ENCODE data around the gene USP32. TPM values are rescaled to one million over a fixed set of nuclear protein-coding genes. Genes with fewer than 3 reads are reported as not detected.
A peak's percentile ranks its signal among the peaks of the same experiment; 100 is the strongest.

Gene USP32
- total RNA-seq, 1 donor from 2014 or later: 91.7 TPM

DNA sequence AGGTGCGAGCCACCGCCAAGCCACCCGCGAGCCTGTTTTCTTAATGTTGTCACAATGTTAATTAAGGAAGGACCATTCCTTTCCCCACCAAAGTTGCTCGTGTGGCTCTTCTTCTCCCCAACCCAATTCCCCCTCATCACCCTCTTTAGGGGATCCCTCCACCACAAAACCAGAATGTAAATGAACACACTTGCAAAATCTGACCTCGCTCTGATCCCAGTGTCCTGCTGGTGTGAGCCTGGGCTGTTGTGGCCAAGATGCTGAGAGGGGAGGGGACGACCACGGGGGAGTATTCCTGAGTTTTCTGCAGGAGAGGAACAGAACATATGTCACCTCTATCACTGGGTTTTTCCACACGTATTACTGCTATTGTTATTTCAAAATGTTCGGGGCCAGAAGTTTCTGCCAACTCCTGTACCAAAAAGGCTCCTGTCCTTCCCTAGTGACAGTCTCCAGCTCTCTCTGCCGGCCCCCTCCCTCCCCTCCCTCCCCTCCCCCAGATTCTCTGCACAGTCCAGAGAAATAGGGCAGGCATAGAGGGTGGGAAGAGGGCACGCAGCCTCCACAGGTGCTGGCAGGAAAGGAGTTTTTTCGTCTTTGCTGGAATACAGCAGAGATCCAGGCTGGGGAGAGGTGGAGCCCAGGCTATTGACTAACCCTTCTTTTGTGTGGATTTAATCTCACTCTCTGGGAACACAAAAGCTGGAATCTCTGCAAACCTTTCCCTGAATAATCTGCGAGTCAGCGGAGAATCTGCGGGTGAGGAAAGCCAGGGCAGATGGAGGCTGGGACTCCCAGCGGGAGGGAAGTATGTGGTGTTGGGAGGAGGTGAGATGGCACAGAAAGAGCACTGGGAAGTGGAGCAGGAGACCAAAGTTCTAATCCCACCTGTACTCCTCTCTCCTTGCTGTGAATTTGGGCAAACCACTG lies 246.7 kb downstream of the USP32 start:
- no peak for DNase-seq (ENCODE audit: low spot score in 2 of 2)
- no peak for FAIRE-seq

DNA sequence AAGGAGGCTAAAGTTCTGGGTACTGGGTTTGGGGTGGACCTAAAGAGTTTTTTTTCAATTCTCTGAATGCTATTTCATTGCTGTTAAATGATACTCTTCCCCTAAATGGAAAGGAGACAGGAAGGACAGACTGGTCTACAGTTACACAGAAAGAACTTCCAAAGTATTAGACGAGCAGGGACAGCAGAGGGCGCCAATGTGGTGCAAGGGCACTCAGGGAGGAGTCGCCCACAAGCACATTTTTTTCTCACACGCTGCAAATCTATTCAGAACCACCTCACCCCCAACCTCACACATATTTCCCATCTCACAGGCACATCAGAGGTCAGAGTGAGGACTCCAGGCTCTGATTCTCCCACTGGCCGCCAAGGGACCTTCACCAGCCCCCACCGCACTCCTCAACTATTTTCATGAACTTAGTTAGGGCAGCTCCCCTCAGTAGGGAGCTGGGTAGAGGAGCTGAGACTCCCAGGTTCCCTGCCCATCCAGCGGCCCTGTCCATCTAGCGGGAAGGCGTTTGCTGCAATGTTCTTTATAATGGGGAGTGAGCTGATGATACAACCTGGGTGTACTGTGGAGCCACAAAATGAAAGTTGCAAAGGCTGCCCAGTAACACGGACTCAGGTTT lies 248.9 kb downstream of the USP32 start:
- DNase-seq (ENCODE audit: low spot score in 2 of 2): peak; percentile 68 to 69
- FAIRE-seq: no peak

DNA sequence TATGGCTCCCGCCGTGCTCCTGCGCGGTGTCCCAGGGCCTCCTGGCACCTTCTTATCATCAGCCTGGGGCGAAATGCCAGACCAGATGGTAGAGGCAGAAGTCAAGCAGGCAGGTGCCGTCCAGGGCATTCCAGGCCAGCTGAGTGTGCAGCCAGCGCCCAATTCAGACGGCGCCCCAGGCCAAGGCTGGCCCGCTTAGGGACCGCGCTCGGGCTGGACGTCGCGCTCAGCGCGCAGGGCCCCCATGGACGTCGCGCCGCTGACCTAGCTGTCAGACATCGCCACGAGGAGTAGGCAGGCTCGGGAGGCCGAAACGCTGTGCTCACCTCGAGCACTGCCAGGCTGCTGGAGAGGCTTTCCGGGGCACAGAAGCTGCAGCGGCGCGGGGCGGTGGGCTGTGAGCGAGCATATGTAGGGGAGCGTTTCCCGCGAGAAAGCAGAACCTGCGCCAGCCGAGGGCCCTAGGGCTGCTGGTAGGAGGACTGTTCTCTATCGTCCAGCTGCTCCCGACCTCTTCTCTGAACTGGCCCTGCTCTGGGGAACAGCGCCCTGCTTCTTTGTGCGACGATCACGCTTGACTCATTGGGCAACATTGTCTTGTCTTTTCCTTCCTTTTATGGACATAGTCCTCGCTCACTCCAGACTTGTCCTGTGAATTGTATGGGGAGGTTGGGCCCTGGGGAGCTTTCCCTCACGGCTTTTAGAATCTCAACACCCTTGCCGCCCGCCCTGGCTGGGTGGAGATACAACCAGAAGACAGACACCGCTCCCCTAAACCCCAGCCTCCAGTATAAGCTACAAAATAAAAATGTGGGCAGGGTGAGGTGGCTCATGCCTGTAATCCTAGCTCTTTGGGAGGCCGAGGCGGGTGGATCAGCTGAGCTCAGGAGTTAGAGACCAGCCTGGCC lies 250.6 kb downstream of the USP32 start:
- no peak for FAIRE-seq
- DNase-seq (ENCODE audit: low spot score in 2 of 2): no peak

DNA sequence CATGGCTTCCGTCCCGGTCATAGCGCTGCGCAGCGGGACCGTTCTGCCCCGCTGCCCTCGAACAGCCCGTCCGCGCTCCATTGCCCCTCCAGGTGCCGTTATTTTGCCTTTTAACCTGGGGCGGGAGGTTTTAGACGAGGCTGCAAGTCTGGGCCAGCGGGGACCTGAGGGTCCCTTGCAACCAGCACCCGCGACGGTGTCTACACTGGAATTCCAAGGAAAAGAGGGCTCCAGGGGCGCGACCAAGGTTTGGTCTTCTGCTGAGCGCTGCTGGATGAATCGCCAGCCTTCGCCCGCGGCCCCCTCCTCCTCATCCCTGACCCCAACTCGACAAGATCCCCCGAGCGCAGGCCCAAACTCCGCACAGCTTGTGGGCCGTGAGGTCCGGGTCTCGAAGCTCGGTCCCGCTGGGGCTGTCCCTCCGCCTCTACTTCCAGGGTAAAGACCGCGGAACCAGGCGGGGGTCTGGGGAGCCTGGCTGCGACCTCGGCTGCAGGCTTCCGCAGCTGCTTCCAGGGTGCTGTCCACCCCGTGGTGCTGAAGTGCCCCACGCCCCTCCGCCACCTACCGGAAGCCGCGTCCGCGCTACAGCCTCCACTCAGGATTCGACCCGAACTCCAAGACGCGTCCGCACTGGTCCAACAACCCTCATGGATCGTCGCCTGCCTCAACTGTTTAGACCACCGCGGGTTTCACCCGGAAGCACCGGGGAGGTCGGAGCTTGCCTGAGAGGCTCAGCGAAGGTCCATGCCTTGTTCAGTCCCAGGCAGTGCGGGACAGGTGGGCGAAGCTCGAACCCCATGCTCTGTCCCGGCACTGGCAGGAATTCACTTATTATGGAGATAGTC lies 252.3 kb downstream of the USP32 start:
- FAIRE-seq (no peak), DNase-seq (ENCODE audit: low spot score in 2 of 2) (peak; percentile 79 to 81)

DNA sequence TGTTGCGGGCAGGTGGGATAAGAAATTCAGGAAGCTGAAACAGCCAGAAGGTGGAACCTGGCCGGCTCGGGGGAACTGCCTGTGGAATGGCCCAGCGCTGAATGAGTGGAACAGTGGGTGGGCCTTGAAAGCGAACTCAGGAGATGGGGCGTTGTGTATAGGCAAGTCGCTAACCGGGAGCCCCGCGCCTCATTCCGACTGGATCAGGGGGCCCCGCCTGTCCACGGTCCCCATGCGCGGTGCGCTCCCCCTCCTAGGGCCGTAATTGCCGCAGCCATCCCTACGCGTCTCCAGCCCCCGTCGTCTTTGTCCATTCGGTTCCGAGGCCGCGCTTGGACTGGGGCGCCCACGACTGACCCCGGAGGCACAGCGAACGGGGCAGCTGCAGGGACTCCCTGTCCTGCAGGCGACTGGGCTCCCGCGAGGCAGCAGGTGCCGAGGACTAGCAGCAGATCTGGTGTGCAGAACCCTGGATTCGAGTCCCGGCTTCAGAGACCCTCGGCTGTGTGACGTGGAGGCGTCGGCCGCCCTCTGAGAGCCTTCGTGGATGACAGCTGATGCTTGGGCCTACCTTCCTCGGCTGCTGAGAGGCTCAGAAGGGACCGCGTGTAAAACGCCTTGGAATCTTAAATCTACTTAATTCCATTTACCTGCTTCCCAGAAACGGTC lies 253.0 kb downstream of the USP32 start:
- no peak for FAIRE-seq
- no peak for DNase-seq (ENCODE audit: low spot score in 2 of 2)

DNA sequence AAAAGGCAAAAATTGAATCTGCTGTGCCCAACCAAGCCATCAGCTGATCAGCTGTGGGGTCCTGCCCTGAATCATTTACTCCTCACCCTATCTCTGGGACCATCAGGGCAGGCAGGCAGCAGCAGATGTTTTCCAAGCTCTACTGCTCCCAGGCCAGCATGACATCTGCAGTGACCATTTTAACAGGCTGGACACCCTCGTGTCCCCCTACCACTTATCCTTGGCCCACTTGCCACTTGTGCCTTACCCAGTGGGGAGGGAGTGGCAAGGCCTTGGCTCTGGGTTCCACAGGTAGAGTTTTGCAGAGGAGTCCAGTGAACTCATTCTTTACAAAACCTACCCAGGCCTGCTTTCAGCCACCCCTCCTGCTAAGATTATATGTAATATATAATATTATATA lies 254.2 kb downstream of the USP32 start:
- FAIRE-seq (no peak), DNase-seq (ENCODE audit: low spot score in 2 of 2) (no peak)

DNA sequence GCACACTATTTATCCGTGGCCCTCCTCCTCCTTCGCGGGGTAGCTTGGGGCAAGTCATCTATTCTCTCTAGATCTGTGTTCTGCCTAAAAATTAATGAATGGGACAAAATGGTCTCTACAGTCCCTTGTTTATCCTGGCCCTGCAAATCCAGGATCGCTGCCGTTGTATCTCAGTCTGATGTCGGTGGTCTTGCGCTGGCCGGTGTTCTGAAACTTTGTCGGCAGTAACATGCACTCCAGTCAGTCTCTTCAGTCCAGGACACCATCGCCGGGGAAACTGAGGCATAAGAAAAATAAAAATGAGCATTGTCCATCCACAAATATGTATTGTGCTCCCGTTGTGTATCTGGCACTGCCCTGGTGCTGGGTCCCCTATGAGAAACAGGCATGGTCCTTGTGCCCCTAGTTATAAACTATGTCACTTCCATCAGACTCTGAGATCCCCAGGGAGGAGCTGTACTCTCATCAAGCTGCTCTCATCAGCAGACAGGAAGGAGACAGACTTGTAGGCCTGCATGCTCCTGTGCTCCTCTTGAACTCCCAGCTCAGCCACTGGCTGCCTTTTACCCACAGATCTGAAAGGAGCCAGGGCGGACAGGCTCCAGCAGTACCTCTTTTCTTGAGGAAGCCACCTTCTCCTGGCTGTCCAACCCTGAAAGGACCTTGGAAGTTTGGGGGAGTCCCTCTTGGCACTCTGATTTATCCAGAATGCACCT lies 255.8 kb downstream of the USP32 start:
- DNase-seq (ENCODE audit: low spot score in 2 of 2) (no peak), FAIRE-seq (no peak)

DNA sequence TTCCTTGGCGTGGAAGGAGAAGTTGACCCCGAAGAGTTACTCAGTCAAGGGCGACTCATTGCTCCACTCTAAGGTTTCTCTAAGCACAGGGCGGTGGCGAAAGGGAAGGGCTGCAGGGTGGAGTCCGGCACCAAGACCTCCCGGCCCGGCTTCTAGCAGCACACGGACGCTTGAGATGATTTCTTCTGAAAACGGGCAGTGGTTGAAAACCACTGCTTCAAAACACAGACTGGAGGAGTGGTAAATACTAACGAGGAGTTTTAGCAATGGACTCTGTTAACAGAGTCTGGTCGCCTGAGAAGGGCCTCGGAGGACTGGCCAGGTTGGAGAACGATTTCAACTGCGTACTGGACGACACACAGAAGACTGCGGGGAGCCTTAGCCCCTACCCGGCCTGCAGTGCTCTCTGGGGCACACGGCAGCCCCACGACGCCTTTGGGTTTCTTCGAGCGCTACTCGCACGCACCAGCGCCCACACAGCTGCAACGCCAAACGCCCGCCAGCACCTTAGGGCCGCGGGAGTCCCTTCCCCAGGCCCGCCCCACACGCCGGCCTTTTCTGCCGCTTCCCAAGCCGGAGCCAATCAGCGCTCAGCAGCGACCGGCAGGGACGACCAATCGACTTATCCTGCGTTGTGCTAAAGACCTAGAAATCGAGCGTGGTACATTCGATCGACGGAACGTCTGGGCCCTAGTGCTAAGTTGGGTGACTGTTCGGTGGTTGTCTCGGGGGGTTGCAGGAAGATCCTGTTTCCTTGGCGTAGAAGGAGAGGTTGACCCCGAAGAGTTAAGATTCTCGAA lies 256.6 kb downstream of the USP32 start:
- DNase-seq (ENCODE audit: low spot score in 2 of 2) (peak; percentile 87 to 95), FAIRE-seq (no peak)

DNA sequence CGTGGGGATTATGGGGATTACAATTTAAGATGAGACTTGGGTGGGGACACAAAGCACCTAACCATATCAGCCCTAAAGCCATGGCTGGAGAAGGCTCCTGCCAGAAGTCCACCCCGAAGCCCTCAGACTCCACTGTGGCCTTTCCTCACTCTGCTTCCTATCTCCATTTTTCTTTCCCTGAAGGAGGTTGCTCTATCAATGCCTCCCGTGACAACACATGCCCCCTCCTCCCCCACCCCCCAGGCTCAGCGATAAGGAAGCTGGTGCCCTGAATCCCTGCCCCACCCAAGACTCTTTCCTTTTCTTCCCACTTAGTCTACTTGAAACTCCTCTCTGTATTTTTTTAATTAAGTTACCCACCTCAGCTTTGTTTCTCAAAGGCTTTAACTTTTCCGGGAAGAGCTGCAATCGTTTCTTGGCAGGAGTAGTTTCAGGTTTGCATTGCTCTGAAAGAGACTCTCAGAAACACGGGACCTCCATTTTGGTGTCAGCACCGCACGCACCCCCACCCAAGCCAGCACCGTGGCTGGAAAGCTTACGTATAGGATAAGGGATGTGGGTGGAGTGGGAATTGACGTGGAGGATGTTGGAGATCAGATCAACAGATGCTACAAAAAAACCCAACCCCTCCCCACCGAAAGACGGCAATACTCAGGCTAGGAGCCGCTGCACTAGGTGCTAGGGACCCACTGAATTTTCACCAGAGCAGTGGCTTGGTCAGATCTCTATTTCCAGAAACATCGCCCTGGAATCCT lies 257.4 kb downstream of the USP32 start:
- no peak for FAIRE-seq

DNA sequence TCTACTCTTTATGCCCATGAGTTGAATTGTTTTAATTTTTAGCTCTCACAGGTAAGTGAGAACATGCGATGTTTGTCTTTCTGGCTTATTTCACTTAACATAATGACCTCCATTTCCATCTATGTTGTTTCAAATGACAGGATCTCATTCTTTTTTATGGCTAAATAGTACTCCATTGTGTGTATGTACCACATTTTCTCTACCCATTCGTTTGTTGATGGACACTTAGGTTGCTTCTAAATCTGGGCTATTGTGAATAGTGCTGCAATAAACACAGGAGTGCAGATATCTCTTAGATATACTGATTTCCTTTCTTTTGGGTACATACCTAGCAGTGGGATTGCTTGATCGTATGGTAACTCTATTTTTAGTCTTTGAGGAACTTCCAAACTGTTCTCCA lies 261.5 kb downstream of the USP32 start:
- DNase-seq (ENCODE audit: low spot score in 2 of 2) (no peak), FAIRE-seq (no peak)

More for the DNA sequence above, 257.4 kb downstream of the USP32 start:
- no peak for DNase-seq (ENCODE audit: low spot score in 2 of 2)

DNA sequence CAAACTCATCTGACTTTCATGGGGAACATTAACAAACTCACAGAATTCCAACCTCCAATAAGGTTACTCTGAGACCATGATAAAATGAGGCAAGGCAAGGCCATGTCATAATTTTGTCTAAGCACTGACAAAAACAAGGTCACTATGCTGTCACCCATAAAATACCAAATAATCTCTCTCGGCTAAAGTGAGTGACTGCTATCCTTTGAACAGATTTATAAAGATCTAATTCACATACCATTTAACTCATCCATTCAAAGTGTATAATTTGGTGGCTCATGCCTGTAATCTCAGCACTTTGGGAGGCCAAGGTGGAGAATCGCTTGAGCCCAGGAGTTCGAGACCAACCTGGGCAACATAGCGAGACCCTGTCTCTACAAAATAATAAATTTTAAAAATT lies 262.8 kb downstream of the USP32 start:
- no peak for DNase-seq (ENCODE audit: low spot score in 2 of 2)
- no peak for FAIRE-seq

Small RNA genes within 50 kb of the gene (small RNA-seq; reads per million reads assigned to genes)
- gene SCARNA20: 90.1 reads per million, percentile 98 among the genes with 10 or more reads in this experiment

Other genes starting within 250 kb of the USP32 start
- gene CA4, start 242.2 kb downstream of the USP32 start, total RNA-seq: 0.41 TPM
- gene CHCT1, start 30.4 kb upstream of the USP32 start, total RNA-seq: not detected
- gene APPBP2, start 134.1 kb upstream of the USP32 start, total RNA-seq: 72.2 TPM
- gene PPM1D, start 208.1 kb upstream of the USP32 start, total RNA-seq: 13.0 TPM